Liver (tissue), 9 donors: ENCODE data around the gene THAP10. TPM values are rescaled to one million over a fixed set of nuclear protein-coding genes. Genes with fewer than 3 reads are reported as not detected.

Experiments used
- DNase-seq: peaks from one replicate; pipeline ENCODE4 v3.0.0-alpha.2; 2017; ENCODE audit warnings: low spot score
- H3K27ac ChIP-seq, 2 donors: one replicate each; pipeline ENCODE4 v1.7.0; 2013; ENCODE audit warnings: inconsistent platforms in 2 of 2, low read length in 2 of 2, control low read depth in 1 of 2, low read depth in 1 of 2, mild to moderate bottlenecking in 1 of 2
- H3K27me3 ChIP-seq, 4 donors: one replicate each; pipeline versions ENCODE4 v1.6.1 to v1.7.0; 2013; ENCODE audit warnings: low read length in 3 of 4, inconsistent platforms in 1 of 4, mild to moderate bottlenecking in 1 of 4, moderate library complexity in 1 of 4; ENCODE audit not compliant: control insufficient read depth in 4 of 4, insufficient read depth in 4 of 4
- H3K36me3 ChIP-seq, 4 donors: one replicate each; pipeline versions ENCODE4 v1.6.1 to v1.7.0; 2013; ENCODE audit warnings: low read length in 3 of 4, mild to moderate bottlenecking in 3 of 4, low read depth in 1 of 4, moderate library complexity in 1 of 4; ENCODE audit not compliant: control insufficient read depth in 4 of 4, insufficient read depth in 3 of 4
- H3K4me1 ChIP-seq, 4 donors: one replicate each; pipeline versions ENCODE4 v1.6.1 to v1.7.0; 2013; ENCODE audit warnings: low read length in 3 of 4, mild to moderate bottlenecking in 3 of 4, moderate library complexity in 1 of 4; ENCODE audit not compliant: control insufficient read depth in 4 of 4, insufficient read depth in 4 of 4
- H3K4me3 ChIP-seq, 3 donors: one replicate each; pipeline versions ENCODE4 v1.6.1 to v1.7.0; 2013; ENCODE audit warnings: low read length in 3 of 3, control low read depth in 1 of 3, low read depth in 1 of 3, mild to moderate bottlenecking in 1 of 3
- H3K9ac ChIP-seq, 2 donors: one replicate each; pipeline ENCODE4 v1.7.0; 2013; ENCODE audit warnings: low read length in 2 of 2, mild to moderate bottlenecking in 2 of 2, moderate library complexity in 2 of 2, control low read depth in 1 of 2, low read depth in 1 of 2
- H3K9me3 ChIP-seq, 4 donors: one replicate each; pipeline versions ENCODE4 v1.6.1 to v1.7.0; 2013; ENCODE audit warnings: low read length in 3 of 4; ENCODE audit not compliant: control insufficient read depth in 4 of 4
- CTCF ChIP-seq: fragments of 150-350 bp; IDR thresholded peaks from 2 replicates; pipeline ENCODE4 v1.5.1; 2017; ENCODE audit warnings: improper control_type of control experiment, low read depth, low read length; ENCODE audit not compliant: missing input control
- EGR1 ChIP-seq, 2 donors: IDR thresholded peaks; 2 replicates each; pipeline ENCODE4 v1.6.1; 2016 to 2018; ENCODE audit warnings: antibody characterized with exemption in 2 of 2, low read depth in 2 of 2
- FOXA1 ChIP-seq: IDR thresholded peaks from 2 replicates; pipeline ENCODE4 v1.6.1; 2016; ENCODE audit warnings: antibody characterized with exemption
- FOXA2 ChIP-seq: IDR thresholded peaks from 2 replicates; pipeline ENCODE4 v1.6.1; 2016; ENCODE audit warnings: antibody characterized with exemption
- GABPA ChIP-seq, 2 donors: IDR thresholded peaks in 1 of 2; conservative IDR thresholded peaks in 1 of 2; 2 replicates each; pipeline ENCODE4 v1.6.1; 2016; ENCODE audit warnings: antibody characterized with exemption in 2 of 2, mild to moderate bottlenecking in 1 of 2, moderate library complexity in 1 of 2
- HNF4A ChIP-seq, 2 donors: conservative IDR thresholded peaks; 2 replicates each; pipeline ENCODE4 v1.6.1; 2016; ENCODE audit warnings: antibody characterized with exemption in 2 of 2, mild to moderate bottlenecking in 2 of 2
- HNF4G ChIP-seq: IDR thresholded peaks from 2 replicates; pipeline ENCODE4 v1.6.1; 2016; ENCODE audit warnings: antibody characterized with exemption
- JUND ChIP-seq, 2 donors: IDR thresholded peaks; 2 replicates each; pipeline ENCODE4 v1.6.1; 2016; ENCODE audit warnings: antibody characterized with exemption in 2 of 2
- NR2F2 ChIP-seq: IDR thresholded peaks from 2 replicates; pipeline ENCODE4 v1.6.1; 2016; ENCODE audit warnings: antibody characterized with exemption
- RAD21 ChIP-seq, 2 donors: IDR thresholded peaks; 2 replicates each; pipeline ENCODE4 v1.6.1; 2016; ENCODE audit warnings: antibody characterized with exemption in 2 of 2, mild to moderate bottlenecking in 2 of 2
- REST ChIP-seq: IDR thresholded peaks from 2 replicates; pipeline ENCODE4 v1.6.1; 2016; ENCODE audit warnings: antibody characterized with exemption, mild to moderate bottlenecking
- RXRA ChIP-seq, 2 donors: IDR thresholded peaks; 2 replicates each; pipeline ENCODE4 v1.6.1; 2017 to 2018; ENCODE audit warnings: antibody characterized with exemption in 2 of 2, mild to moderate bottlenecking in 1 of 2
- SP1 ChIP-seq: IDR thresholded peaks from 2 replicates; pipeline ENCODE4 v1.6.1; 2018; ENCODE audit warnings: antibody characterized with exemption, mild to moderate bottlenecking
- TAF1 ChIP-seq: conservative IDR thresholded peaks from 2 replicates; pipeline ENCODE4 v1.6.1; 2016; ENCODE audit warnings: antibody characterized with exemption, mild to moderate bottlenecking
- YY1 ChIP-seq: IDR thresholded peaks from 2 replicates; pipeline ENCODE4 v1.6.1; 2016; ENCODE audit warnings: antibody characterized with exemption, mild to moderate bottlenecking
- ZBTB33 ChIP-seq: IDR thresholded peaks from 2 replicates; pipeline ENCODE4 v1.6.1; 2016; ENCODE audit warnings: antibody characterized with exemption
- WGBS: extraction: QIAGEN DNeasy Blood & Tissue Kit; methylation state at CpG from one replicate; pipeline ENCODE4 v1.1.7; 2013; 5-methylcytosine and 5-hydroxymethylcytosine counted together
- polyA plus RNA-seq, 2 donors: library from polyadenylated mRNA; stranded (reverse) in 1 of 2; unstranded in 1 of 2; fragments of 200-250 nt in 1 of 2; fragments of >200 nt in 1 of 2; fragmentation: Nextera tagmentation in 1 of 2; extraction: Ambion mirVana in 1 of 2; gene quantifications; one replicate each; pipeline versions ENCODE4 v1.2.1 to v1.2.3, GENCODE V29; 2013 to 2015
- total RNA-seq, 2 donors: library from RNA; depleted of rRNA; stranded (reverse); fragments of >200 nt; gene quantifications; one replicate each; pipeline ENCODE4 v1.2.3, GENCODE V29; 2014
- TF ChIP-seq, protein P1 (sequence below): IDR thresholded peaks from 2 replicates; pipeline ENCODE4 v1.6.1; 2016; ENCODE audit warnings: antibody characterized with exemption
- TF ChIP-seq, protein P2 (sequence below): IDR thresholded peaks from 2 replicates; pipeline ENCODE4 v1.6.1; 2016; ENCODE audit warnings: antibody characterized with exemption
- donor health status: healthy.
- donor health status: healthy.
- donor health status: healthy.
- donor health status: healthy.
- donor health status: healthy.

The THAP10 gene
- total and polyA plus RNA-seq, 4 donors, result 0.42 to 0.87 (median 0.73) TPM

DNA sequence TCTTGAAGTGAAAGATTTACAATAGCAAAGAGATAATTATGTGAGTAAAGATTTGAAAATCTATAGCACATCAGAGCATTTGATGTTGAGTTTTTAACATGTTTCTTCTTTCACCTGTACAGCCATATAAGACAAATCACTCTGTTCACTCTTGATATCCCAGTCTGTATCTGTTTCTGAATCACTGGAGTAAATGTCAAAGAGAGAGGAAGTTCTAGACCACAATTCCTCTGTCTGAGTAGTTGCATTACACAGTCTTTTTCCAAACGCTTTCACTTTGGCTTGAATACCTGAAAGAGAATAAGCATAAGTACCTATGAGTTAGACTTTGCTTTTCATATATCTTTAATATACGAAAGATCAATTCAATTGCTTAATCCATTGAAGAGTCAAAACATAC, 9.9 kb downstream of the THAP10 start:
- Histone ChIP-seq H3K4me1 (no peaks in the 10 kb centered on the region), H3K36me3 (no peaks in the 10 kb centered on the region), H3K27me3 (no peaks in the 10 kb centered on the region), H3K27ac (no peak overlapping the region), H3K4me3 (no peak overlapping the region), H3K9ac (no peak overlapping the region), H3K9me3 (no peaks in the 10 kb centered on the region)
- WGBS, result 90% methylated on average over 2 of the region's 2 CpGs
- TF ChIP-seq EGR1 (IDR thresholded peaks at IDR 0.05; ENCODE audit: low read depth in 2 of 2) (no peak), RAD21 (IDR thresholded peaks at IDR 0.05) (no peak), GABPA (IDR thresholded peaks at IDR 0.05 in 1 of 2, conservative IDR thresholded peaks at IDR 0.05 in 1 of 2) (no peak), ZBTB33 (no peak), JUND (IDR thresholded peaks at IDR 0.05) (no peak), SP1 (no peak), FOXA2 (no peak), NR2F2 (no peak), TAF1 (no peak), CTCF (no peak), HNF4G (no peak), REST (no peak), HNF4A (conservative IDR thresholded peaks at IDR 0.05) (no peak), FOXA1 (no peak), RXRA (IDR thresholded peaks at IDR 0.05) (no peak), YY1 (no peak)
- TF ChIP-seq, protein P1, sequence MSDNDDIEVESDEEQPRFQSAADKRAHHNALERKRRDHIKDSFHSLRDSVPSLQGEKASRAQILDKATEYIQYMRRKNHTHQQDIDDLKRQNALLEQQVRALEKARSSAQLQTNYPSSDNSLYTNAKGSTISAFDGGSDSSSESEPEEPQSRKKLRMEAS, result no peak
- TF ChIP-seq, protein P2, sequence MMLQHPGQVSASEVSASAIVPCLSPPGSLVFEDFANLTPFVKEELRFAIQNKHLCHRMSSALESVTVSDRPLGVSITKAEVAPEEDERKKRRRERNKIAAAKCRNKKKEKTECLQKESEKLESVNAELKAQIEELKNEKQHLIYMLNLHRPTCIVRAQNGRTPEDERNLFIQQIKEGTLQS, result no peak
- DNase-seq, result no peak
